OCI-LY1 (cell line): ENCODE results near the gene RHOBTB3.

Experiments used
- H2AFZ ChIP-seq: fragments of 200-600 bp; sonication (generic), shearing (Covaris generic); 2 replicates; pipeline ENCODE4 v1.6.0; 2014; ENCODE audit warnings: antibody characterized with exemption, mild to moderate bottlenecking, low read length
- H3F3A ChIP-seq: fragments of 200-600 bp; sonication (generic), shearing (Covaris generic); 2 replicates; pipeline ENCODE4 v1.6.0; 2014; ENCODE audit warnings: mild to moderate bottlenecking, antibody characterized with exemption, low read length, moderate library complexity; ENCODE audit not compliant: insufficient read depth
- H3K27ac ChIP-seq: fragments of 200-600 bp; sonication (generic); 2 replicates; pipeline ENCODE4 v1.5.1; 2014; ENCODE audit warnings: low read length, mixed run types, mild to moderate bottlenecking, low read depth; ENCODE audit not compliant: poor library complexity, severe bottlenecking
- H3K27me3 ChIP-seq: fragments of 200-600 bp; sonication (generic); 2 replicates; pipeline ENCODE4 v1.6.0; 2014; ENCODE audit warnings: antibody characterized with exemption, mild to moderate bottlenecking, low read length, moderate library complexity; ENCODE audit not compliant: insufficient read depth
- H3K36me3 ChIP-seq: fragments of 200-600 bp; sonication (generic); 2 replicates; pipeline ENCODE4 v1.6.1; 2014; ENCODE audit warnings: mild to moderate bottlenecking, antibody characterized with exemption, low read length, moderate library complexity, mixed read lengths; ENCODE audit not compliant: insufficient read depth
- H3K4me1 ChIP-seq: fragments of 200-600 bp; sonication (generic); 2 replicates; pipeline ENCODE4 v1.5.1; 2014; ENCODE audit warnings: mild to moderate bottlenecking, low read length, moderate library complexity; ENCODE audit not compliant: insufficient read depth, severe bottlenecking
- H3K4me2 ChIP-seq: fragments of 200-600 bp; sonication (generic), shearing (Covaris generic); 2 replicates; pipeline ENCODE4 v1.6.1; 2014; ENCODE audit warnings: low read length
- H3K4me3 ChIP-seq: fragments of 200-600 bp; sonication (generic); 2 replicates; pipeline ENCODE4 v1.5.1; 2014; ENCODE audit warnings: low read length, low read depth, mild to moderate bottlenecking, mixed read lengths; ENCODE audit not compliant: poor library complexity, severe bottlenecking
- H3K79me2 ChIP-seq: fragments of 200-600 bp; shearing (Covaris generic); 2 replicates; pipeline ENCODE4 v1.6.1; 2016; ENCODE audit warnings: mixed run types, low read length, mixed read lengths; ENCODE audit not compliant: insufficient read depth
- H3K9ac ChIP-seq: fragments of 200-600 bp; sonication (generic), shearing (Covaris generic); 2 replicates; pipeline ENCODE4 v1.6.1; 2014; ENCODE audit warnings: mild to moderate bottlenecking, low read length, mixed read lengths
- H3K9me2 ChIP-seq: fragments of 200-600 bp; sonication (generic), shearing (Covaris generic); 2 replicates; pipeline ENCODE4 v1.6.1; 2014; ENCODE audit warnings: low read depth, mild to moderate bottlenecking, low read length, mixed read lengths
- H3K9me3 ChIP-seq: fragments of 200-600 bp; shearing (Covaris generic); 2 replicates; pipeline ENCODE4 v1.6.1; 2014; ENCODE audit warnings: low read length, mixed read lengths
- H4K20me1 ChIP-seq: fragments of 200-600 bp; sonication (generic), shearing (Covaris generic); 2 replicates; pipeline ENCODE4 v1.6.0; 2016; ENCODE audit warnings: mild to moderate bottlenecking, low read length; ENCODE audit not compliant: insufficient read depth
- CTCF ChIP-seq: fragments of 200-600 bp; sonication (generic), shearing (Covaris generic); IDR thresholded peaks from 2 replicates; pipeline ENCODE4 v1.5.1; 2017; ENCODE audit warnings: mild to moderate bottlenecking, antibody characterized with exemption, low read length, moderate library complexity, mixed read lengths
- EZH2 ChIP-seq: fragments of 200-600 bp; sonication (generic), shearing (Covaris generic); IDR thresholded peaks from 2 replicates; pipeline ENCODE4 v1.8.0; 2017; ENCODE audit warnings: borderline replicate concordance, mixed run types, mild to moderate bottlenecking, antibody characterized with exemption, low read length, moderate library complexity, mixed read lengths

Gene RHOBTB3

DNA sequence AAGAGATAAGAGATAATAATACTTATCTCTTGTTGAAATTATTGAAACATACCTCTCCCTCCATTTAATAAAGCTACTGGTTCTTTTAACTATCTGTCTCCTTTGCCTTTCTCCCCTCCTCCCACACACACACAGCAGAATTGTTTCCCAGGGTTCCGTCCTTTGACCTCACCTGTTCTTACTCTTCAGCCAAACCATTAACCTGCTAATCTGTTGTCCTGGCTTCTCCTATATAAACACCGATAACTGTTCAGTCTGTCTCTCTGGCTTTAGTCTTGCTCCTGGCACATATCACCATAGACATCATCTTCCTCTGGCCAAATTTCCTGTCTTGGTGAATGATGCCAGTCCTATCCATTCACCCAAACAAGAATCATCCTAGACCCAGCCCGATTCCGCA is 7.7 kb downstream of the RHOBTB3 start:
- H3K27me3 ChIP-seq: no peaks in the 10 kb centered on the region
- H4K20me1 ChIP-seq: no peaks in the 10 kb centered on the region
- no peak overlapping the region for H3K27ac ChIP-seq
- no peak overlapping the region for H3K4me2 ChIP-seq
- H3K9me3 ChIP-seq: no peaks in the 10 kb centered on the region
- TF ChIP-seq EZH2 (no peak), CTCF (no peak)
- no peak overlapping the region for H2AFZ ChIP-seq
- no peaks in the 10 kb centered on the region for H3K4me1 ChIP-seq
- no peak overlapping the region for H3K9ac ChIP-seq
- no peaks in the 10 kb centered on the region for H3F3A ChIP-seq
- no peak overlapping the region for H3K4me3 ChIP-seq
- no peaks in the 10 kb centered on the region for H3K79me2 ChIP-seq
- no peaks in the 10 kb centered on the region for H3K36me3 ChIP-seq
- H3K9me2 ChIP-seq: no peaks in the 10 kb centered on the region

DNA sequence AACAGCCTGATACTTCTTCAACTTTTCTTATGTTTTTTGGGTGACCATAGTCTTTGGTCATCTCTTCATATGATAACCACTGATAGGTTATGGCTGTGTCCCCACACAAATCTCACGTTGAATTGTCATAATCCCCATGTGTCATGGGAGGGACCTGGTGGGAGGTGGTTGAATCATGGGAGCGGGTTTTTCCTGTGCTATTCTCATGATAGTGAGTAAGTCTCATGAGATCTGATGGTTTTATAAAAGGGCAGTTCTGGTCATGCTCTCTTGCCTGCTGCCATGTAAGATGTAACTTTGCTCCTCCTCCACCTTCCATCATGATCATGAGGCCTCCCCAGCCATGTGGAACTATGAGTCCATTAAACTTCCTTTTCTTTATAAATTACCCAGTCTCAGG is 8.7 kb downstream of the RHOBTB3 start:
- Histone ChIP-seq H3K4me3 (no peak overlapping the region), H3K9me3 (no peaks in the 10 kb centered on the region), H3K36me3 (no peaks in the 10 kb centered on the region), H3K9ac (no peak overlapping the region), H3K4me1 (no peaks in the 10 kb centered on the region), H3K4me2 (no peak overlapping the region), H2AFZ (no peak overlapping the region), H3K79me2 (no peaks in the 10 kb centered on the region), H4K20me1 (no peaks in the 10 kb centered on the region), H3K27me3 (no peaks in the 10 kb centered on the region), H3K9me2 (no peaks in the 10 kb centered on the region), H3K27ac (no peak overlapping the region), H3F3A (no peaks in the 10 kb centered on the region)
- TF ChIP-seq EZH2 (no peak), CTCF (no peak)

DNA sequence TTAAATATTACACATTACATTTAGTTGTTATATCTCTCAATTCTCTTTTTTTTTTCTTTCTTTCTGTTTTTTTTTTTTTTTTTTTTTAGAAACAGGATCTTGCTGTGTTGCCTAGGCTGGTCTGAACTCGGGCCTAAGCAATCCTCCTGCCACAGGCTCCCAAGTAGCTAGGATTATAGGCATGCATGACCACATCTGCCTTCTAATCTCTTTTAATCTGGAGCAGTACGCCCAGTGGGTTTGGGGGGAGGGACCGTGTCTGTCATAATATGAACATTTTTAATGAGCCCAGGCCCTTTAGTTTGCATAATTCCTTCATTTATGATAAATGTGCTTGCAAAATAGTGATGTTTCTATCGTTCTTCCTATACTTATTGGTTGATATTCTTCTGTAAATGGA is 10.3 kb downstream of the RHOBTB3 start:
- H3K27me3 ChIP-seq: no peaks in the 10 kb centered on the region
- TF ChIP-seq CTCF: no peak
- TF ChIP-seq EZH2: no peak
- H3K27ac ChIP-seq: no peak overlapping the region
- no peaks in the 10 kb centered on the region for H4K20me1 ChIP-seq
- H3K4me2 ChIP-seq: no peak overlapping the region
- H2AFZ ChIP-seq: no peak overlapping the region
- no peaks in the 10 kb centered on the region for H3K9me2 ChIP-seq
- no peaks in the 10 kb centered on the region for H3K9me3 ChIP-seq
- no peaks in the 10 kb centered on the region for H3K79me2 ChIP-seq
- no peak overlapping the region for H3K9ac ChIP-seq
- no peaks in the 10 kb centered on the region for H3K4me1 ChIP-seq
- no peaks in the 10 kb centered on the region for H3F3A ChIP-seq
- no peaks in the 10 kb centered on the region for H3K36me3 ChIP-seq
- no peak overlapping the region for H3K4me3 ChIP-seq
